Tibial nerve (tissue), 4 donors: ENCODE data around the gene SAP30L. TPM values are rescaled to one million over a fixed set of nuclear protein-coding genes. Genes with fewer than 3 reads are reported as not detected.

Experiments used
- DNase-seq, 2 donors: peaks; one replicate each; pipeline ENCODE4 v3.0.0-alpha.2; 2019; ENCODE audit warnings: low spot score in 2 of 2
- H3K27ac ChIP-seq, 4 donors: fragments of 200-600 bp; sonication (generic) in 3 of 4; one replicate each; pipeline ENCODE4 v1.5.1; 2017 to 2019; ENCODE audit warnings: mild to moderate bottlenecking in 1 of 4
- H3K27me3 ChIP-seq, 2 donors: fragments of 200-600 bp; sonication (generic) in 1 of 2; one replicate each; pipeline versions ENCODE4 v1.5.1 to v1.6.0; 2017 to 2019
- H3K36me3 ChIP-seq, 3 donors: fragments of 200-600 bp; sonication (generic); one replicate each; pipeline ENCODE4 v1.5.1; 2018 to 2019
- H3K4me1 ChIP-seq, 4 donors: fragments of 200-600 bp; sonication (generic) in 3 of 4; one replicate each; pipeline ENCODE4 v1.5.1; 2017 to 2019
- H3K4me3 ChIP-seq, 4 donors: fragments of 200-600 bp; sonication (generic) in 3 of 4; one replicate each; pipeline ENCODE4 v1.5.1; 2017 to 2019; ENCODE audit warnings: mild to moderate bottlenecking in 1 of 4, moderate library complexity in 1 of 4
- H3K9me3 ChIP-seq, 4 donors: fragments of 200-600 bp; sonication (generic) in 3 of 4; one replicate each; pipeline ENCODE4 v1.5.1; 2017 to 2019
- EP300 ChIP-seq, 2 donors: sonication (generic); formaldehyde crosslinking; IDR thresholded peaks; one replicate each; pipeline ENCODE4 v1.6.1; 2017; ENCODE audit warnings: antibody characterized with exemption in 2 of 2, mild to moderate bottlenecking in 1 of 2
- POLR2A ChIP-seq, 2 donors: fragments of 450-650 bp; IDR thresholded peaks; one replicate each; pipeline ENCODE4 v1.6.1; 2017; ENCODE audit warnings: antibody characterized with exemption in 2 of 2, mild to moderate bottlenecking in 2 of 2, moderate library complexity in 2 of 2
- WGBS, 2 donors: methylation state at CpG; one replicate each; pipeline ENCODE4 v1.1.5; 2018; 5-methylcytosine and 5-hydroxymethylcytosine counted together
- total RNA-seq, 4 donors: library from RNA; depleted of rRNA; stranded (reverse); fragments of >200 nt; gene quantifications; one replicate each; pipeline ENCODE4 v1.1.0, GENCODE V29; 2016
- TF ChIP-seq, protein P1 (sequence below), 5 experiments: fragments of 200-600 bp in 3 of 5; fragments of 450-650 bp in 2 of 5; sonication (generic) in 3 of 5; IDR thresholded peaks; one replicate each; pipeline ENCODE4 v1.5.1; 2016 to 2019; ENCODE audit warnings: antibody characterized with exemption in 5 of 5, mild to moderate bottlenecking in 3 of 5, moderate library complexity in 2 of 5

Gene SAP30L
- total RNA-seq, 4 donors from 2014 or later, result 30.0 to 60.5 (median 38.6) TPM

DNA sequence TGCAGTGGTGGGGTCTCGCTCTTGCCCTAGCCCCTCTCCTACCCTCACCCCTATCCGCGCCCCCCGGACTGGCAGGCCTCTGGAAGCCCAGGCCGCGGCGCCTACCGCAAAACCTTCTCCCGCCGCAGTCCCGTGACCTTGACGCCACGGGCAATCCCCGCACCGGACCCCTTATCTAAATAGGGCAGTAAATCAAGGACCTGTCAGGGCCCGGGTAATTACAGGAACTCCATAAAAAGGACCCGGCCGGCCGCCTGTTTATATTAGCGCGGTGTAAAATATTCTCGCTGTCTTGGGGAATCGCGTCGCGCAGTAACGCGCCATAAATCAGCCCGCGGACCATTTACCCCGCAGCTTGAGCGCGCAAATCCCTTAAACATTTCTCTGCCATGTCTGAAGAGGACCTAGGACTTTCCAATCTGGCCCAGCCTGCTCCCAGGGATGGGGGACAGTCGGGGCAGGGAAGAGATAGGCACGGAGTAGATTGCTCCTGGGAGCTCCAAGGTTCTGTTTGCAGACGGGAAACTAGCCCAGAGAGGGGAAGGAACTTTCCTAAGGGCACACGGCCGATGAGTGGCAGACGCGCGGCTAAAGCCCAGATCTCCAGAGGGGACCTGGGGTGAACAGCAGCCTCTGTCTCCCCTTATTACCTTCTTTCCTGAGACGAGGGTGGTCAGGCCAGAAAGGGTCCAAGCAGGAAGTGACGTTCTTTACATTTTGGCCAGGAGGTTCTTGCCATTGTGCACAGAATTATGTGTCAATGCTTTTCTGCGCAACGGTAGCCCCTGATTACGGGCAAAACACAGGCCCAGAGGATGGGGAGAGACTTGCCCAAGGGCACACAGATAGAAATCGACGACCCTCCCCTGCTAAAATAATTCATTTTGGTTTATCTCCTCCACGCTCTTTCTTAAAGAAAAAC lies 37.0 kb downstream of the SAP30L start:
- H3K27ac ChIP-seq, result no peak overlapping the region
- TF ChIP-seq, protein P1, sequence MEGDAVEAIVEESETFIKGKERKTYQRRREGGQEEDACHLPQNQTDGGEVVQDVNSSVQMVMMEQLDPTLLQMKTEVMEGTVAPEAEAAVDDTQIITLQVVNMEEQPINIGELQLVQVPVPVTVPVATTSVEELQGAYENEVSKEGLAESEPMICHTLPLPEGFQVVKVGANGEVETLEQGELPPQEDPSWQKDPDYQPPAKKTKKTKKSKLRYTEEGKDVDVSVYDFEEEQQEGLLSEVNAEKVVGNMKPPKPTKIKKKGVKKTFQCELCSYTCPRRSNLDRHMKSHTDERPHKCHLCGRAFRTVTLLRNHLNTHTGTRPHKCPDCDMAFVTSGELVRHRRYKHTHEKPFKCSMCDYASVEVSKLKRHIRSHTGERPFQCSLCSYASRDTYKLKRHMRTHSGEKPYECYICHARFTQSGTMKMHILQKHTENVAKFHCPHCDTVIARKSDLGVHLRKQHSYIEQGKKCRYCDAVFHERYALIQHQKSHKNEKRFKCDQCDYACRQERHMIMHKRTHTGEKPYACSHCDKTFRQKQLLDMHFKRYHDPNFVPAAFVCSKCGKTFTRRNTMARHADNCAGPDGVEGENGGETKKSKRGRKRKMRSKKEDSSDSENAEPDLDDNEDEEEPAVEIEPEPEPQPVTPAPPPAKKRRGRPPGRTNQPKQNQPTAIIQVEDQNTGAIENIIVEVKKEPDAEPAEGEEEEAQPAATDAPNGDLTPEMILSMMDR (IDR thresholded peaks at IDR 0.05), result no peak
- TF ChIP-seq POLR2A (IDR thresholded peaks at IDR 0.05) (no peak), EP300 (IDR thresholded peaks at IDR 0.05) (no peak)
- DNase-seq, result no peak

DNA sequence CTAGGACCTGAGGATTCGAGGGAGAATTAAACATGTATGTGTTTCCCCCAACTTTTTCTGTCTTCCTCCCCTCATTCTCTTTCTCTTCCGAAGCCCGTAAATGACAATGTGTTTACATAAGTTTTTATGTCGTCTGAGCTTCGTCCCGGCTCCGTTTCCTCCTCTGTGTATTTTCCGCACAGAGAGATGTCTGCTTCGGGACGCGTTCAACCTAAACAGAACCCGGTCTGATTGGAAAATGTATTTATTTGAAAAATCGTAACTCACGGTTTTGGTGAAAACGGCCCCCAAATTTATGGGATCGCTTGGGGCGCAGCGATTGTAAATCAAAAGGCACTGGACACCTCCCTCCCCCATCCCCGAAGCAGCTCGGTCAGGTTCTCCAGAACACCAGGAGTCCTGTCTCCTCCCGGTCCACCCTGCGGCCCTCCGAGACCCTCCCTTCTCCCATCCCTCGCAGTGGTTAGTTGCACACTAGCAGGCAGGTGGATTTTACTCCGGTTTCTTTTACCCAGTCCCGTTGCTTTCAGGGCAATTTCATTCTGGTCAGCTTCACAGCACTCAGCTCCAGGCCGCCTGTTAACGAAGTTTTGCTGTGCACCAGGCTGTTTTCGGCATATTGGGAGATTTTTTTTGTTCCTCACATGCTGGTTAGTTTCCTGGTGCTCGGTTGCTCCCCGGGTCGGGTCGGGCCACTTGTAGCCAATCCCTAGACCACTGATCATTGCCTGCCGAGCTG lies 38.0 kb downstream of the SAP30L start:
- Histone ChIP-seq H3K4me1 (peaks cover 0 to 45% (median 17%) of the 10 kb centered on the region in 4 donors), H3K4me3 (no peak overlapping the region), H3K36me3 (no peaks in the 10 kb centered on the region), H3K27ac (no peak overlapping the region), H3K27me3 (peaks cover 9 to 100% of the 10 kb centered on the region in 2 donors), H3K9me3 (no peaks in the 10 kb centered on the region)
- no peak for DNase-seq
- 7% methylated on average over 34 of the region's 34 CpGs for WGBS, 2 donors
- no peak for TF ChIP-seq EP300 (IDR thresholded peaks at IDR 0.05)
- no peak for TF ChIP-seq POLR2A (IDR thresholded peaks at IDR 0.05)
- TF ChIP-seq, protein P1 (IDR thresholded peaks at IDR 0.05), result no peak

More for the DNA sequence above, 37.0 kb downstream of the SAP30L start:
- Histone ChIP-seq H3K4me3 (no peak overlapping the region), H3K4me1 (peaks cover 0 to 55% (median 27%) of the 10 kb centered on the region in 4 donors), H3K9me3 (no peaks in the 10 kb centered on the region), H3K36me3 (no peaks in the 10 kb centered on the region), H3K27me3 (peaks cover 9 to 100% of the 10 kb centered on the region in 2 donors)
- WGBS, 2 donors, result 7 to 11% methylated on average over 34 to 46 of the region's 49 CpGs

- 5% methylated on average over 15 of the region's 15 CpGs for WGBS, 2 donors
- no peaks in the 10 kb centered on the region for H3K9me3 ChIP-seq
- no peak for DNase-seq
- no peak overlapping the region for H3K4me3 ChIP-seq
- no peak overlapping the region for H3K27ac ChIP-seq
- TF ChIP-seq, protein P1 (IDR thresholded peaks at IDR 0.05), result no peak
- TF ChIP-seq EP300 (IDR thresholded peaks at IDR 0.05), result no peak
- no peak for TF ChIP-seq POLR2A (IDR thresholded peaks at IDR 0.05)
- no peaks in the 10 kb centered on the region for H3K36me3 ChIP-seq
- H3K27me3 ChIP-seq, result peaks cover 9 to 100% of the 10 kb centered on the region in 2 donors
- H3K4me1 ChIP-seq, result peaks cover 0 to 37% (median 12%) of the 10 kb centered on the region in 4 donors
Measured at GRCh38 chr5:154484393-154485095, 38.7 kb downstream of the SAP30L start.

GRCh38 chr5:154485096-154485491 lies 39.3 kb downstream of the SAP30L start:
- no peaks in the 10 kb centered on the region for H3K36me3 ChIP-seq
- no peak for DNase-seq
- H3K4me1 ChIP-seq, result peaks cover 0 to 32% (median 12%) of the 10 kb centered on the region in 4 donors
- TF ChIP-seq, protein P1 (IDR thresholded peaks at IDR 0.05), result no peak
- no peak overlapping the region for H3K27ac ChIP-seq
- no peaks in the 10 kb centered on the region for H3K9me3 ChIP-seq
- peaks cover 9 to 100% of the 10 kb centered on the region in 2 donors for H3K27me3 ChIP-seq
- WGBS, 2 donors, result 2 to 4% methylated on average over 2 of the region's 2 CpGs
- H3K4me3 ChIP-seq, result no peak overlapping the region
